D721Med (cell line): Measurements from ENCODE around the gene FBXO17.

Source experiments
- DNase-seq: peaks from one replicate; pipeline ENCODE4 v3.0.0; 2011; ENCODE audit warnings: low spot score; ENCODE audit not compliant: insufficient read length
- FAIRE-seq: peaks from 2 replicates; lab custom pipeline; 2011; peaks lifted over from hg19 to GRCh38; lab: Jason Lieb, UNC
- TF ChIP-seq, protein P1 (sequence below): IDR thresholded peaks from 2 replicates; pipeline ENCODE4 v1.5.1; 2012; ENCODE audit warnings: mild to moderate bottlenecking, control low read depth; ENCODE audit not compliant: insufficient read depth; ENCODE audit errors: missing control alignments

Gene FBXO17

DNA sequence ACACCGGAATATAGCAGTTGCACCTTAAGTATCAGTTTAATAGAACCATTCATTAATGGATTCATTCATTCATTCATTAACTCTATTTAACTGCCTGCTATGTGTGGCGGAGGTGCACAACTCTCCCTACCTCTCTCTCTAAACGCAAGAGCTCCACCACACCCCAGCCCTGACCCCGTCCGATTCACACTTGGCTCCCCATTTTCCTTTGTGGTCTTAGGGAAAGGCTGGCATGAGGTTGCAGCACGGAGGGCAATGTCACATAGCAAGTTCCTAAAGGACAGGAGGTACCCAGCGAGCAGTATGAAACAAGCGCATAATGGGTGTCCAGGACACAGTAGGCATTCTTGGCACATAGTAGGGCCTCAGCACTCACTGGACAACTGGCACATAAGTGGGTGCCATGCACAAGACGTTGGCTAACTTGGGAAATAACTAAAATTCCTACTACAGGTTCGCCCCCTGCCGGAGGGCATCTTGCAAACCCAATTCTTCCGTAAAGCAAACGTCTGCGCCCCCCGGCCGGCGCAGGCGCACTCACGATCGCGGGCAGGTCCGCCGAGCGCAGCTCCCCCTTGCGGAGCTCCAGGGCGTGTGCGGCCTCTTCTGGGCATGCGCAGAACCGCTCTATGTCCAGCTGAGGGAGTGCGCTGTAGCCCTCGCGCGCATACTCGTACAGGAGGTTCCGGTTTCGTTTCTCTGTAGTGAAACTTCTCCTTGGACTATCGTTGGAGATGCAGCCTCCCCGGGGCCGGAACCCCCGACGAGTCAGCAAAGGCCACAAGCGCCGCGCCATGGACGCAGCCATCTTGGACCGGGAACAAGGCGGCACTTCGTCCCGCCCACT, 45.4 kb downstream of the FBXO17 start, which contains the start of gene SARS2:
TSS of gene SARS2 (minus strand) at position 835 of the 847 bp plus-strand sequence. CDS start at position 808, 27 bp downstream.
- DNase-seq (peak; percentile 82), FAIRE-seq (no peak)
- TF ChIP-seq, protein P1, sequence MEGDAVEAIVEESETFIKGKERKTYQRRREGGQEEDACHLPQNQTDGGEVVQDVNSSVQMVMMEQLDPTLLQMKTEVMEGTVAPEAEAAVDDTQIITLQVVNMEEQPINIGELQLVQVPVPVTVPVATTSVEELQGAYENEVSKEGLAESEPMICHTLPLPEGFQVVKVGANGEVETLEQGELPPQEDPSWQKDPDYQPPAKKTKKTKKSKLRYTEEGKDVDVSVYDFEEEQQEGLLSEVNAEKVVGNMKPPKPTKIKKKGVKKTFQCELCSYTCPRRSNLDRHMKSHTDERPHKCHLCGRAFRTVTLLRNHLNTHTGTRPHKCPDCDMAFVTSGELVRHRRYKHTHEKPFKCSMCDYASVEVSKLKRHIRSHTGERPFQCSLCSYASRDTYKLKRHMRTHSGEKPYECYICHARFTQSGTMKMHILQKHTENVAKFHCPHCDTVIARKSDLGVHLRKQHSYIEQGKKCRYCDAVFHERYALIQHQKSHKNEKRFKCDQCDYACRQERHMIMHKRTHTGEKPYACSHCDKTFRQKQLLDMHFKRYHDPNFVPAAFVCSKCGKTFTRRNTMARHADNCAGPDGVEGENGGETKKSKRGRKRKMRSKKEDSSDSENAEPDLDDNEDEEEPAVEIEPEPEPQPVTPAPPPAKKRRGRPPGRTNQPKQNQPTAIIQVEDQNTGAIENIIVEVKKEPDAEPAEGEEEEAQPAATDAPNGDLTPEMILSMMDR = peak; percentile 90

DNA sequence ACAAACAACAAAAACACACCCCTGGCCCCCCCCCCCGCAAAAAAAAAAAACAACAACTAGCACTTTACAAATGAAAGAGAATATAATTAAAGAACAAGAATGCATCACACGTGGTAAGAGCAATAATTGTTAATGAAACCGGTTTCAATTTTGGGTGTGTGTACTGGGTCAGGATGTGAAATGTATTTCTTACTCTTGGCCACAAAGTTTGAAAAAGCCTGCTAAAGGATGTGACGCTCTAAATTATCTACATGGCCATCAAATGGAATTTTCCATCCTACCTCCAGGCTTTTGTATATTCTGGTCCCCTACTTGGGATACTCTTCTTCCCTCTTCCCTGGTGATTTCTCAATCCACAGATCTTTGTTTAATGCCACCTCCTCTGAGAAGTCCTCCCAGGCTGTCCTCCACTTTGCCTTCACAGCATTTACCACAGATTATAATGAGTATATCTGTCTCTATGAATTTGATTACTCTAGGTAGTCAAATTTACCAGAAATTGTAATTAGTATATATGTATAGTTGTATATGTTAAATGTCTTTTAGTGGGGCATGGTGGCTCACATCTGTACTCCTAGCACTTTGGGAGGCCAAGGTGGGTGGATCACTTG, 47.0 kb downstream of the FBXO17 start:
- FAIRE-seq (no peak), DNase-seq (no peak)
- TF ChIP-seq, protein P1 = no peak

DNA sequence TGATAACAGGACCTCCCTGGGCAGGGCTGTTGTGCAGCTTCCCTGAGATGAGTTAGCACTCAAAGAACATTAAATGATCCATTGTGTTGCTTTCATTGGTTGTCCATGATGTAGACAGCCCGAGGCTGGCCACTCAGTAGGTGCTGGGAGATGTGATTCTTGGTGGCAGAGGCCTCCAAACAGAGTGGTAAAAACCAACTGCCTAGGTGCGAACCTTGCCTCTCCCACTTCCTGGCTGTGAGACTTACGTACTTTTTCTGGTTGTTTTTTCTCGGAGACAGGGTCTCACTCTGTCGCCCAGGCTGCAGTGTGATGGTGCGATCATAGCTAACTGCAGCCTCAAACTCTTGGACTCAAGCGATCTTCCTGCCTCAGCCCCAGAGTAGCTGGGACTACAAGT, 51.2 kb downstream of the FBXO17 start:
- TF ChIP-seq, protein P1 = no peak
- no peak for FAIRE-seq

DNA sequence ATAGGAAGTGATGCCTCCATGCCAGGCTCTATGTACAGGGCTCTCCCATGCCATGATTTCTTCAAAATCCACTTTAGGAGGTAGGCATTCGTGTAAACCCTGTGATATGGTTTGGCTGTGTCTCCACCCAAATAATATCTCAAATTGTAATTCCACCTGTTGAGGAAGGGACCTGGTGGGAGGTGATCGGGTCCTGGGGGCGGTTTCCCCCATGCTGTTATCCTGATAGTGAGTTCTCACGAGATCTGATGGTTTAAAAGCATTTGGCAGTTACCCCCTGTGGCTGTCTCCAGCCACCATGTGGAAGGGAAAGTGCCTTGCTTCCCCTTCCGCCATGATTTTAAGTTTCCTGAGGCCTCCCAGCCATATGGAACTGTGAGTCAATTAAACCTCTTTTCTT, 53.1 kb downstream of the FBXO17 start:
- TF ChIP-seq, protein P1 = no peak
- DNase-seq = no peak
- FAIRE-seq = no peak

More for the DNA sequence above, 51.2 kb downstream of the FBXO17 start:
- DNase-seq = no peak

DNA sequence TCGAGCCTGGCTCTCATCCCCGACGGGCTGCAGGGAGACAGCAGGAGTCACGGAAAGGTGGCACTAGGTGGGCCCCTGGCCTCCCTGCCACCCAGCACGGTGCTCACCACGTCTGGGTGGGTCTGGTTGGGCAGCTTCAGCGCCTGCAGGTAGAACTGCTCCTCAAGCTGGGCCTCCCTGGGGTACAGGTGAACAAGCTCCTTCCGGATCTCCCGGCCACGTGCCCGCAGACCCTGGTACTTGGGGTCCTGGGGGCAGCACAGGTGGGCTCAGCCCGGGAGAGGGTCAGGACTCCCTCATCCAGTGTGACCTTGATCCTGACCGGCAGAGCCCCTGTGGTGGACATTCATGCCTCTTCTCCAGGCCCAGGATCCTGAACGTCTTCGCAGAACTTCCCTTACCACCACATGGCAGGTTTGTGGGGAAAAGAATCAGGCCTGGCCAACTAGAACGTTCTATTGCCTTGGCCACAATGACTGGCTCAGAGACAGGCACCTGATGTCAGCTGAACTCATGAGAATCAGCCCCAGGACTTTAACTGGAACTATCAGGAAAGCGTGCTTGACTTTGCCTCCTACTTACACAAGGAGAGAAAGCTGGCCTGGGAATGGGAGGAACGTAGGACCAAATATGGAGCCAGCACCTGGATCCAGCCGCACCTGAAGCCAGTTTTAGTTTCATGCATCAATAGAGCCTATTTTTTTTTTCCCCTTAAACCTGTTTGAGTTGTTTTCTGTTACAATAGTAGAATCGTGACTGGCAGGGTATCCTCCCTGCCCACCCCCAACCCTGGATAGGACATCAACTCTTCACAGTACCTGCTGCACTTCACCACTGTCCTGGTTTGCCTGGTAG, 53.9 kb downstream of the FBXO17 start:
- peak; percentile 5 for DNase-seq
- TF ChIP-seq, protein P1 = no peak
- no peak for FAIRE-seq

DNA sequence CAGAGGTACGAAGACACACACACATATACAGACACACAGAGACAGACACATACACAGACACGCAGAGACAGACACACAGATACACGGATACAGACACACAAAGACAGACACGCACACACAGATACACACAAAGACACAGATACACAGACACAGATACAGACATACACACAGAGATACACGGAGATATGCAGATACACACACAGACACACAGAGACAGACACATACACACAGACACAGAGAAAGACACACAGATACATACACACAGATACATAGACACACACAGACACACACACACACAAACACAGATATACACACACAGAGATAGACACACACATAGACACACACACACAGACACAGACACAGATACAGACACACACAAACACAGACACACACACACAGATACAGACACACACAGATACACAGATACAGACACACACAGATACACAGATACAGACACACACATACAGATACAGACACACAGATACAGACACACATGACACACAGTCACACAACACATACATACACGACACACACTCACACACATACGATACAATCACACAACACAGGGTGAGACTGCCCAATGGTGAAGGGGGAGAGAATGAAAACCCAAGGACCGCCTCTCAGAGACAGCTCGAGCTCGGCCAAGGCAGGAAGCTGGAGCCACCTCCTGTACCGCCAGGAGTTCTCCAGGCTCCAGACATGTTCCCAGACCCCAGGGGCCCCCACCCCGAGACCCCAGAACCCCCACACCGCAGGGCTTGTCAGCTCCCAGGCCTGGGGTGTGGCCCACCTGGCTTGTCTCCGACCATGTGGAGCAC, 54.7 kb downstream of the FBXO17 start:
- DNase-seq (no peak), FAIRE-seq (no peak)
- TF ChIP-seq, protein P1 = no peak
